PC-9 (cell line): ENCODE data around the gene MCC. TPM values are rescaled to one million over a fixed set of nuclear protein-coding genes. Genes with fewer than 3 reads are reported as not detected.

Experiments used
- BruUV-seq: library from RNA; stranded (reverse); fragments of 400-500 nt; replicated peaks from 2 replicates; lab custom pipeline; 2021; lab: Mats Ljungman, UMichigan
- CTCF ChIA-PET: fragments of 300-600 bp; sonication (Branson Sonifier 250); formaldehyde crosslinking; loops from one replicate; lab custom pipeline; 2022; ENCODE audit warnings: antibody characterized with exemption; lab: Charles Lee
- POLR2A ChIA-PET: fragments of 300-600 bp; sonication (Branson Sonifier 250); formaldehyde crosslinking; loops from one replicate; lab custom pipeline; 2022; ENCODE audit warnings: antibody characterized with exemption; ENCODE audit not compliant: unreplicated experiment; lab: Charles Lee
- DNase-seq, 2 experiments: peaks; one replicate each; pipeline versions ENCODE4 v3.0.0 to v3.0.0-alpha.2; 2015 to 2022; ENCODE audit warnings: mixed read lengths in 1 of 2
- H2AFZ ChIP-seq: fragments of 200-600 bp; sonication (generic); 2 replicates; pipeline ENCODE4 v1.8.1; 2017; ENCODE audit warnings: antibody characterized with exemption
- H3F3A ChIP-seq: fragments of 200-600 bp; sonication (generic); 2 replicates; pipeline ENCODE4 v1.8.1; 2017; ENCODE audit warnings: antibody characterized with exemption, mild to moderate bottlenecking, low read depth; ENCODE audit not compliant: insufficient read depth
- H3K27ac ChIP-seq: fragments of 200-600 bp; sonication (generic); 2 replicates; pipeline ENCODE4 v1.6.1; 2016; ENCODE audit warnings: mixed run types
- H3K27me3 ChIP-seq: fragments of 200-600 bp; sonication (generic); 2 replicates; pipeline ENCODE4 v1.6.1; 2016; ENCODE audit warnings: low read depth, mixed run types; ENCODE audit not compliant: insufficient read depth
- H3K36me3 ChIP-seq: fragments of 200-600 bp; sonication (generic); 2 replicates; pipeline ENCODE4 v1.6.1; 2016; ENCODE audit warnings: low read depth, mixed run types
- H3K4me1 ChIP-seq: fragments of 200-600 bp; sonication (generic); replicated peaks from 2 replicates; pipeline ENCODE4 v1.6.1; 2016; ENCODE audit warnings: mixed run types; ENCODE audit not compliant: insufficient read depth
- H3K4me2 ChIP-seq: fragments of 200-600 bp; sonication (generic); 2 replicates; pipeline ENCODE4 v1.6.1; 2017; ENCODE audit warnings: mixed run types
- H3K4me3 ChIP-seq: fragments of 200-600 bp; sonication (generic); 2 replicates; pipeline ENCODE4 v1.6.1; 2016; ENCODE audit warnings: mixed run types
- H3K79me2 ChIP-seq: fragments of 200-600 bp; sonication (generic); 2 replicates; pipeline ENCODE4 v1.6.1; 2017; ENCODE audit warnings: low read depth, mixed run types
- H3K9me2 ChIP-seq: fragments of 200-600 bp; sonication (generic); 2 replicates; pipeline ENCODE4 v1.8.1; 2017; ENCODE audit warnings: mild to moderate bottlenecking; ENCODE audit not compliant: insufficient read depth
- H3K9me3 ChIP-seq: fragments of 200-600 bp; sonication (generic); 2 replicates; pipeline ENCODE4 v1.8.1; 2016; ENCODE audit warnings: low read depth; ENCODE audit not compliant: insufficient read depth
- H4K20me1 ChIP-seq: fragments of 200-600 bp; sonication (generic); 2 replicates; pipeline ENCODE4 v1.8.1; 2017; ENCODE audit not compliant: insufficient read depth
- CTCF ChIP-seq: fragments of 200-600 bp; sonication (generic); conservative IDR thresholded peaks from 2 replicates; pipeline ENCODE4 v1.6.1; 2017; ENCODE audit warnings: mixed run types, antibody characterized with exemption, mild to moderate bottlenecking, moderate library complexity
- EZH2 ChIP-seq: fragments of 200-600 bp; sonication (generic); IDR thresholded peaks from 2 replicates; pipeline ENCODE4 v1.8.0; 2017; ENCODE audit warnings: antibody characterized with exemption, low read depth
- intact Hi-C: fragments of 100-400 bp; cut with micrococcal nuclease; formaldehyde crosslinking; loops from one replicate; pipeline ENCODE4 v1.10.0; 2022; ENCODE audit not compliant: unreplicated experiment
- total RNA-seq: library from RNA; stranded (reverse); gene quantifications from 2 replicates; pipeline ENCODE4 v1.2.3, GENCODE V29; 2021

Gene MCC
- total RNA-seq, 1 experiment from 2014 or later = 2.5 TPM

GRCh38 chr5:113427871-113428574 is 60.2 kb downstream of the MCC start:
- Histone ChIP-seq H3K9me3 (no peaks in the 10 kb centered on the region), H3K27me3 (no peaks in the 10 kb centered on the region), H3K4me1 (no peaks in the 10 kb centered on the region), H3K36me3 (no peaks in the 10 kb centered on the region), H4K20me1 (no peaks in the 10 kb centered on the region), H2AFZ (no peak overlapping the region), H3F3A (no peaks in the 10 kb centered on the region), H3K27ac (no peak overlapping the region), H3K9me2 (no peaks in the 10 kb centered on the region), H3K4me3 (no peak overlapping the region), H3K4me2 (no peak overlapping the region), H3K79me2 (no peaks in the 10 kb centered on the region)
- TF ChIP-seq CTCF (no peak), EZH2 (no peak)
- POLR2A ChIA-PET = no interaction called here
- BruUV-seq = no TSS peak
- no peak for DNase-seq
- CTCF ChIA-PET = no interaction called here
- intact Hi-C loops = no loop called here

GRCh38 chr5:113425909-113426308 is 62.3 kb downstream of the MCC start:
- no peak overlapping the region for H2AFZ ChIP-seq

GRCh38 chr5:113421693-113422092 is 66.6 kb downstream of the MCC start:
- H3K4me3 ChIP-seq = no peak overlapping the region
- ChIA-PET CTCF (no interaction called here), POLR2A (no interaction called here)
- no peaks in the 10 kb centered on the region for H3K4me1 ChIP-seq
- intact Hi-C loops = no loop called here
- no peaks in the 10 kb centered on the region for H3K79me2 ChIP-seq
- no peaks in the 10 kb centered on the region for H3K9me2 ChIP-seq
- H3K9me3 ChIP-seq = no peaks in the 10 kb centered on the region
- no peaks in the 10 kb centered on the region for H3K27me3 ChIP-seq
- DNase-seq = no peak
- H3F3A ChIP-seq = no peaks in the 10 kb centered on the region
- H3K27ac ChIP-seq = no peak overlapping the region
- H3K36me3 ChIP-seq = no peaks in the 10 kb centered on the region
- TF ChIP-seq CTCF = no peak
- H4K20me1 ChIP-seq = no peaks in the 10 kb centered on the region
- BruUV-seq = no TSS peak
- H3K4me2 ChIP-seq = no peak overlapping the region
- no peak overlapping the region for H2AFZ ChIP-seq

More at GRCh38 chr5:113425909-113426308, 62.3 kb downstream of the MCC start:
- POLR2A ChIA-PET = no interaction called here
- Histone ChIP-seq H3K9me3 (no peaks in the 10 kb centered on the region), H3K27ac (no peak overlapping the region), H3F3A (no peaks in the 10 kb centered on the region), H3K36me3 (no peaks in the 10 kb centered on the region), H3K4me3 (no peak overlapping the region), H3K4me1 (no peaks in the 10 kb centered on the region), H3K9me2 (no peaks in the 10 kb centered on the region), H3K4me2 (no peak overlapping the region), H3K79me2 (no peaks in the 10 kb centered on the region), H3K27me3 (no peaks in the 10 kb centered on the region), H4K20me1 (no peaks in the 10 kb centered on the region)
- BruUV-seq = no TSS peak
- TF ChIP-seq EZH2 = no peak
- TF ChIP-seq CTCF = no peak
- no peak for DNase-seq
- CTCF ChIA-PET = no interaction called here
- intact Hi-C loops = no loop called here
